NCI-H146 (cell line): Measurements from ENCODE around the gene TSC22D3.
"Not testable (repeated sequence)": the region's sequence is repeated elsewhere in the genome, so short reads cannot be mapped to it uniquely, and the experiment has no call there.

Source experiments
- DNase-seq: peaks from one replicate; lab custom pipeline; 2025; lab: John Stamatoyannopoulos, UW

Gene TSC22D3

GRCh38 chrX:107775734-107776511 is at the start of gene TSC22D3:
Gene TSC22D3 (minus strand): TSS chrX:107775787. CDS start chrX:107775419, 368 bp downstream.
- peak; percentile 22 for DNase-seq

- DNase-seq, result no peak
Measured at GRCh38 chrX:107823456-107823855, 47.9 kb upstream of the TSC22D3 start.

- DNase-seq, result no peak
Measured at GRCh38 chrX:107823042-107823441, 47.5 kb upstream of the TSC22D3 start.

GRCh38 chrX:107818900-107819521 is 43.4 kb upstream of the TSC22D3 start:
- no peak for DNase-seq

GRCh38 chrX:107810053-107810452 is 34.5 kb upstream of the TSC22D3 start:
- not testable (repeated sequence) for DNase-seq

- DNase-seq, result no peak
Measured at GRCh38 chrX:107805179-107805578, 29.6 kb upstream of the TSC22D3 start.

- DNase-seq, result no peak
Measured at GRCh38 chrX:107804427-107804826, 28.8 kb upstream of the TSC22D3 start.

GRCh38 chrX:107787827-107788226 is 12.2 kb upstream of the TSC22D3 start:
- DNase-seq, result no peak

GRCh38 chrX:107780525-107780924 is 4.9 kb upstream of the TSC22D3 start:
- no peak for DNase-seq

GRCh38 chrX:107777536-107777832 is 1.9 kb upstream of the TSC22D3 start, which contains the start of gene NCBP2L:
Gene NCBP2L (plus strand): TSS chrX:107777733. CDS start chrX:107794221, 16,488 bp downstream.
- DNase-seq, result no peak

GRCh38 chrX:107776649-107777535 is 1.3 kb upstream of the TSC22D3 start:
- peak; percentile 63 for DNase-seq

GRCh38 chrX:107775000-107775733 is 420 bp downstream of the TSC22D3 start:
- DNase-seq, result no peak

GRCh38 chrX:107773906-107774435 is 1.6 kb downstream of the TSC22D3 start:
- DNase-seq, result no peak

GRCh38 chrX:107773206-107773605 is 2.4 kb downstream of the TSC22D3 start:
- no peak for DNase-seq

- DNase-seq, result no peak
Measured at GRCh38 chrX:107769581-107770317, 5.8 kb downstream of the TSC22D3 start.

- no peak for DNase-seq
Measured at GRCh38 chrX:107768051-107768450, 7.5 kb downstream of the TSC22D3 start.

- DNase-seq, result no peak
Measured at GRCh38 chrX:107766470-107767150, 9.0 kb downstream of the TSC22D3 start.

GRCh38 chrX:107764845-107765608 is 10.6 kb downstream of the TSC22D3 start:
- DNase-seq, result no peak

GRCh38 chrX:107763647-107764046 is 11.9 kb downstream of the TSC22D3 start:
- no peak for DNase-seq
